HG03060 (cell line): Measurements from ENCODE around the gene PIAS4.
"Not testable (repeated sequence)": the region's sequence is repeated elsewhere in the genome, so short reads cannot be mapped to it uniquely, and the experiment has no call there.

ENCODE experiments used
- ATAC-seq: cut with Tn5 transposase; IDR thresholded peaks from one replicate; pipeline ENCODE4 v1.9.1; 2021; ENCODE audit warnings: low read depth, moderate number of reproducible peaks; ENCODE audit not compliant: unreplicated experiment

PIAS4 gene

DNA sequence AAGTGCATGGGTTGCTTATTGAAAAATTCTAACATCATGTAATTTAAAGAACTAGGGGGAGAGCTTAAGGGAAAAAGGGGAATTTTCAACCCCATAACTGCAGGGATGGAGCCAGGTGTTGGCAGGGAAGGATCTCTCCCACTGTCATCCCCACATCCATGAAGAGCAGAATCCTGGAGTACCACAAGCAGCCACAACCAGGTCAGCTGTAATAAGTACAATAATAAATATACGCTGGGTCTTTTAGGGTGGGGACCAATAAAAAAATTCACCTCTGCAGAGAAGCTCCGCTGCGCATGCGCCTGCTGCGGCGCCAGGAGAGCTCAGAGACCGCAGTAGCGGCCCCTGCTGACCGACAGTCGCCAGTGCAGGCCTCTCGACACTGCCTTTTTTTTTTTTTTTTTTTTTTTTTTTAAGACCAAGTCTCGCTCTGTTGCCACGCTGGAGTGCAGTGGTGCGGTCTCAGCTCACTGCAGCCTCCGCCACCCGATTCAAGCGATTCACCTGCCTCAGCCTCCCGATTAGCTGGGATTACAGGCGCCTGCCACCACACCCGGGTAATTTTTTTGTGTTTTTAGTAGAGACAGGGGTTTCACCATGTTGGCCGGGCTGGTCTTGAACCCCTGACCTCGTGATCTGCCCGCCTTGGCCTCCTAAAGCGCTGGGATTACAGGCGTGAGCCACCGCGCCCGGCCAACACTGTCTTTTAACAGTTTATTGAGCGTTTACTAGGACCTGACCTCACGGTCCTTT, 19.7 kb upstream of the PIAS4 start:
- ATAC-seq, result no peak

- no peak for ATAC-seq
Observed at GRCh38 chr19:3990815-3991117, 16.8 kb upstream of the PIAS4 start.

DNA sequence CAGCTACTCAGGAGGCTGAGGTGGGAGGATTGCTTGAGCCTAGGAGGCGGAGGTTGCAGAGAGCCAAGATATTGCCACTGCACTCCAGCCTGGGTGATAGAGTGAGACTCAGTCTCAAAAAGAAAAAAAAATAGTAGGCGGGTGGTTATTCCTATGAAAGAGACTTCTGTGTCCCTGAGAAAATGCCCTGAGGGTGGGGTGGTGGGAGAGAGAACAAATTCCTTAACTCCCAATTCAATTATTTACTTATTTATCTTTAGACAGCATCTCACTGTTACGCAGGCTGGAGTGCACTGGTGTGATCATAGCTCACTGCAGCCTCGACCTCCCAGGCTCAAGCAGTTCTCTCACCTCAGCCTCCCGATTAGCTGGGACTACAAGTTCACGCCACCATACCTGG, 11.9 kb upstream of the PIAS4 start:
- no peak for ATAC-seq

- not testable (repeated sequence) for ATAC-seq
Observed at GRCh38 chr19:3998667-3999412, 8.7 kb upstream of the PIAS4 start.

DNA sequence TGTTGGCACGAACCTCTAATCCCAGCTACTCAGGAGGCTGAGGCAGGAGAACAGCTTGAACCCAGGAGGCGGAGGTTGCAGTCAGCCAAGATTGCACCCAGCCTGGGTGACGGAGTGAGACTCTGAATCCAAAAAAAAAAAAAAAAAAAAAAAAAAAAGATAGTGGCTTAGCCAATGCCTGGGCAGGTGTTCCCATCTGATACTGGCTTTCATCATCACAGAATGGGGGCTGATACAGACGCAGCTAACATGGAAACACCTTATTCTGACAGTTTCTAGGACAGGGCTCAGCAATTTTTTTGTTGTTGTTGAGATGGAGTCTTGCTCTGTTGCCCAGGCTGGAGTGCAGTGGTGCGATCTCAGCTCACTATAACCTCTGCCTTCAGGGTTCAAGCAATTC, 6.7 kb upstream of the PIAS4 start:
- ATAC-seq, result not testable (repeated sequence)

GRCh38 chr19:4005436-4005835, 2.1 kb upstream of the PIAS4 start:
- not testable (repeated sequence) for ATAC-seq

- ATAC-seq, result no peak
Observed at GRCh38 chr19:4007836-4008539, 452 bp downstream of the PIAS4 start.

DNA sequence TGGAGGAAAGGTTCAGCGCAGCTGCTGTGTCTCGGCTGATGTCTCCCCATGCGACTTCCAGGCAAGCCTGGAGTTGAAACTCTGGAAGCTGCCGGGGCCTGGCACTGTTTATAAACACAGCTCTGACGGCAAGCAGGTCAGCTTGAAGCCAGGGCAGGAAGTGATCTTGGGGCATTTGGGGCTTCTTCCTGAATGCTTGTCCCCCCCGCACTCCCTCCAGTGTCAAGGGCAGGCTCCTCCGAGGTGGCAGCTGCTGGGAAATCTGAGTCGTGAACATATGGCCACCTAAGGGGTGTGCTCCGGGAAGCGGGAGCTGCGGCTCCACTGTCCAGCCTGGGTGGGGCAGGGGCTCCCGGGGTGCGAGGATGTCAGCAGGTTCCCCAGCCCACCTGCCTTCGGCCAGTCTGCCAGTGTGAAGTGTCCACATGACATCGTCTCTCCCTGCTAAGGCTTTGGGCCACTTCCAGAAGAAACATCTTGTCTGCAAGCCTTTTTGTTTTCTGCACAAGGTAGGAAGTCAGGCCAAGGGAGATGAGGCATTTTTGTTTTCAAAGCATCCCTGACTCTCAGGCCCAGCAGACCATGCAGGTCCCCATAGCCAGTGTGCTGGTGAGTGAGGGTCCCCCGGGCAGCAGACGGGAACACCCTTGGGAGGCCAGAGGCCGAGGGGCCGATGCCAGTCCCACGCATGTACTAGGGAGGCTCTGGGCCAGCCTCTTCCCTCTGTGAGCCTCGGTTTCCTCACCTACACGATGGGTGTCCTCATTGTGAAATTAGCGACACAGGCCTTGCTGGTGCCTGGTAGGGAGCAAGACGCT, 2.7 kb downstream of the PIAS4 start:
- ATAC-seq, result no peak

DNA sequence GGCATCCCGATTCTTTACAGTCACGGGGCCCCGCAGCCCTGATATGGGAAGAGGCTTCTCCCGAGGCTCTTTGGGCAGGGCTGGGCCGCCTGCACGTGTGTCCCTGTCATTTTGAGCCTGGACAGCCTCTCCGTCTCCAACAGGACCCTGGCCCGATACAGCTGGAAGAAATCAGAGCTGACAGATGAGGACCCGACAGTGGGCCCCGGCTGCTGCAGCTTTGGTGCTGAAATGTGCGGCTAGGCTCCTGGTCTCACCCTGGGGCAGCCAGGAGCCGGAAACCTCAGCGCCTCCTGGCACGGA, 3.2 kb downstream of the PIAS4 start:
- no peak for ATAC-seq

- not testable (repeated sequence) for ATAC-seq
Observed at GRCh38 chr19:4011430-4011829, 3.9 kb downstream of the PIAS4 start.

GRCh38 chr19:4012092-4012974, 4.8 kb downstream of the PIAS4 start:
- ATAC-seq, result no peak

DNA sequence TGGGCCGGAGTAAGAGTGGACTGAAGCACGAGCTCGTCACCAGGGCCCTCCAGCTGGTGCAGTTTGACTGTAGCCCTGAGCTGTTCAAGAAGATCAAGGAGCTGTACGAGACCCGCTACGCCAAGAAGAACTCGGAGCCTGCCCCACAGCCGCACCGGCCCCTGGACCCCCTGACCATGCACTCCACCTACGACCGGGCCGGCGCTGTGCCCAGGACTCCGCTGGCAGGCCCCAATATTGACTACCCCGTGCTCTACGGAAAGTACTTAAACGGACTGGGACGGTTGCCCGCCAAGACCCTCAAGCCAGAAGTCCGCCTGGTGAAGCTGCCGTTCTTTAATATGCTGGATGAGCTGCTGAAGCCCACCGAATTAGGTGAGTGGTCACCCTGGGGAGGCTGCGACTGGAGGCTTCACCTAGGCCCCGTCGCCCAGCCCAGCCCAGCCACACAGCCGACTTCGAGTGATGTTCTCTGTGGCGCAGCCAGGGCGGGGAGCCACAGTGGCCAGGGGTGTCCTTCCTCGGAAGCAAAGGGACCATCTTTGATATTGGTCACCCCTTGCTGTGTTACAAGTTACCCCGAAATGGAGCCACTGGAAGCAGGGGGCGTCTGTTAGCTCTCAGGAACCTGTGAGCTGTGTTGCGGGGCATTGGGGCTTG, 5.6 kb downstream of the PIAS4 start:
- no peak for ATAC-seq

DNA sequence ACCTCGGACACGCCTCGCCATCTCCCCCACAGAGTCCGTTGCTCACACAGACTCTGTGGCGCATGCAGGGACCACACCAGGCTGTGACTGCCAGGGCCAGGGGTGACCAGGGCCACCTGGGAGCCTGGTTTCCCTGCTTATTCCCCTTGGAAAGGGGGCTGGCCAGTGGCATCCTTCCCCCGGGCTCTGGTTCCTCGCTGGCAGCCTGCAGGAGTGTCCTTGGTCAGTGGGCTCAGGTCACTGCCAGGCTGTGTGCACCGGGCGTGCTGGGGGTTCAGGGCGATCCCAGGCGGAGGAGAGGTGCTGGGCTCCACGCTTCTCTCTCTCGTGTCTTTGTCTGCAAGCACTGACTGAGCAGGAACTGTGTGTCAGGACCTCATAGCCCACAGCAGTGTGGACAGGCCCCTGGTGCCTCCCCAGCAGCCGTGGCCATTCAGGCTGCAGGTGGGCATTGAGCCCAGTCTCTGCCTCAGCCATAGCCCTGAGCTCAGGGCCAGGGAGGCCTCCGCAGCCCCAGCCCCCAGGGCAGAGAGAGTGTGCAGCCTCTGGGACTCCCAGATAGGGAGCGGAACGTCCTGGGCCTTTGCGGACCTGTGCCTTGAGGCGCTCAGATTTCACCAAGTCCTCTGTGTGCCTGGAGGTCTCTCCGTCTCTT, 6.5 kb downstream of the PIAS4 start:
- no peak for ATAC-seq

GRCh38 chr19:4014541-4015491, 7.3 kb downstream of the PIAS4 start:
- no peak for ATAC-seq

DNA sequence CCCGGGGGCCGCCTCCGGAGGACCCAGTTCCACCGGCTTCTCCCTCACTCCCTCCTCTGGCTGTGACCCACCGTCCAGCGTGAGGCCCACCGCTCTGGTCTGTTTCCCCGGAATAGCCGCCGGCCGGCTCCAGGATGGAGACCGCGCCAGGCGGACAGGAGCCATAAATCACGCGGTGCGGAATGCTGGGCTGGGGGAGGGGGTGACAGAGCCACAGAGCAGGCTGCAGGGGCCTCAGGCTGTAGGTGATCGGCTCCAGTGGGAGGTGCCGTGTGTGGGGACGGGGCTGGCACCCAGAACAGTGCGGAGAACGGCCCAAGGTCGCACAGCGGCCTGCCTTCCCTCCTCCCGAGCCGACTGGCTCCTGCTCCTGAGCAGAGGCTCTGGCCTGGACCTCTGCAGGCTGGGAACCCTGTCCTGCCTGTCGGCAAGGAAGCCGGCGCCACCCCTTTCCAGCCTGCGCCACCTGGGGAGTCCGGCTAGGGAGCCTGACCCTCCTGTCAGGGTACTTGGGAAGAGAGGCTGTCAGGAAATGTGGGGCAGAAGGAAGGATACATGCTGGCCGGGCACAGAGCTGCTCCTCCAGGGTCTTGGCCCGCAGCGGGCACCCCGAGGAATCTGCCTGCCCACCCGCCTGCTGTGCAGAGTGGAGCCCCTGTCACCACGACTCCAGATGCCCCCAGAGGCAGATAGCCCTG, 8.3 kb downstream of the PIAS4 start:
- no peak for ATAC-seq

- ATAC-seq, result no peak
Observed at GRCh38 chr19:4016486-4016885, 8.9 kb downstream of the PIAS4 start.

- ATAC-seq, result no peak
Observed at GRCh38 chr19:4016903-4017638, 9.5 kb downstream of the PIAS4 start.
